ENCODE measurements around the gene FCRL4.

FCRL4 gene

DNA sequence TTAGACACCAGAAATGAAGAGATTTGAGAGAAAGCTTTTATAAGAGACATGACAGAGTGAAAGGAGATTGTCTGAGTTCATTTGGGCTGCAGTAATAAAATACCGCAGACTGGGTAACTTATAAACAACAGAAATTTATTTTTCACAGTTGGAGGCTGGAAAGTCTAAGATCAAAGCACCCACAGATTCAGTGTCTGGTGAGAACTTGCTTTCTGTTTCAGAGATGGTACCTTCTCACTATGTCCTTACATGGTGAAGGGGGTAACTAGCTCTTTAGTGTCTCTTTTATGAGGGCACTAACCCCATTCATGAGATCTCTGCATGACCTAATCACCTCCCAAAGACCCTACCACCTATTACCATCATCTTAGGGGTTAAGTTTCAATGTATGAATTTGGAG is 30.9 kb upstream of the FCRL4 start:
- H2BK5ac ChIP-seq (ENCODE audit: low read depth, low read length, poor library complexity, severe bottlenecking): no peak overlapping the region
- H2BK120ac ChIP-seq (ENCODE audit: low read depth, low read length): no peak overlapping the region
- H3K4me3 ChIP-seq (ENCODE audit: insufficient read depth in 1 of 2, low read depth in 1 of 2, low read length in 2 of 2): no peak overlapping the region
- H3K27ac ChIP-seq (ENCODE audit: low read length, poor library complexity, severe bottlenecking): no peak overlapping the region
- no peak overlapping the region for H3K4me2 ChIP-seq (ENCODE audit: low read length, poor library complexity, severe bottlenecking)
- no peak overlapping the region for H3K4ac ChIP-seq (ENCODE audit: low read depth in 1 of 2, low read length in 2 of 2)
- no peak overlapping the region for H3K23ac ChIP-seq (ENCODE audit: low read length in 2 of 2)
- WGBS: no CpG with 5 or more reads among the region's 1 CpG
- no peak overlapping the region for H2AFZ ChIP-seq (ENCODE audit: low read depth, low read length)
- H2BK12ac ChIP-seq (ENCODE audit: low read length in 2 of 2): no peak overlapping the region
- no peak for DNase-seq
- no peaks in the 10 kb centered on the region for H3K79me1 ChIP-seq (replicated peaks; ENCODE audit: low read length, poor library complexity, severe bottlenecking)
- no peaks in the 10 kb centered on the region for H3K4me1 ChIP-seq (ENCODE audit: control insufficient read depth, insufficient read depth, low read depth, low read length)
- no peak overlapping the region for H2BK15ac ChIP-seq (ENCODE audit: low read depth, poor library complexity, severe bottlenecking)
- H3K9me3 ChIP-seq (ENCODE audit: control insufficient read depth, low read length): no peaks in the 10 kb centered on the region
- no peak overlapping the region for H3K9ac ChIP-seq (ENCODE audit: low read length)
- H3K18ac ChIP-seq (ENCODE audit: low read depth in 1 of 2, low read length in 2 of 2): no peak overlapping the region
- H3K36me3 ChIP-seq (ENCODE audit: control insufficient read depth in 1 of 2, insufficient read depth in 2 of 2, low read depth in 1 of 2, low read length in 2 of 2): no peaks in the 10 kb centered on the region
- H4K8ac ChIP-seq (ENCODE audit: low read length): no peak overlapping the region
- H4K91ac ChIP-seq (ENCODE audit: low read length): no peak overlapping the region
- peaks cover 0 to 2% of the 10 kb centered on the region in 2 experiments for H3K27me3 ChIP-seq (ENCODE audit: control insufficient read depth in 1 of 2, insufficient read depth in 1 of 2, low read length in 2 of 2)
- H3K14ac ChIP-seq (ENCODE audit: low read length in 2 of 2): no peak overlapping the region
- no peak overlapping the region for H2AK5ac ChIP-seq (ENCODE audit: low read length, severe bottlenecking)

DNA sequence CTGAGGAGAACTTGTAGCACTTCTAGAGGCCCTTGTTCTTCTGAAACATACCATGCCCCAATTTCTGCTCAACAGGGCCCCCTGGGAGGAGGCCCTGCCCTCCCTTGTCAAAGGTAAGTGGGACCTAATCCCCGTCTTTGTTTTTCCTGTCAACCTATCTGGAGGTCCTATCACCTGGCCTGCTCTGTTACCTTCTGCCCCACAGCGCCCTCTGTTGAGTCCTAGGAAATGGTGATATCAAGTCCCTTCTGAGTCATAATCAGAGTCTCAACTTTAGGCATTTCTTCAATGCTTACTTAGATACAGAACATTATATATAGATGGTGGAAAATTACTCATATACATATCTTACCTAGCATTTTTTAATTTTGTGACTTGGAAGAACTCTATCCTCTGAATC is 28.2 kb upstream of the FCRL4 start:
- Histone ChIP-seq H2AFZ (ENCODE audit: low read depth, low read length) (no peak overlapping the region), H4K8ac (ENCODE audit: low read length) (no peak overlapping the region), H3K18ac (ENCODE audit: low read depth in 1 of 2, low read length in 2 of 2) (no peak overlapping the region), H3K9ac (ENCODE audit: low read length) (no peak overlapping the region), H4K91ac (ENCODE audit: low read length) (no peak overlapping the region), H3K4me2 (ENCODE audit: low read length, poor library complexity, severe bottlenecking) (no peak overlapping the region), H3K27ac (ENCODE audit: low read length, poor library complexity, severe bottlenecking) (no peak overlapping the region), H3K4ac (ENCODE audit: low read depth in 1 of 2, low read length in 2 of 2) (no peak overlapping the region), H2AK5ac (ENCODE audit: low read length, severe bottlenecking) (no peak overlapping the region), H2BK5ac (ENCODE audit: low read depth, low read length, poor library complexity, severe bottlenecking) (no peak overlapping the region), H3K9me3 (ENCODE audit: control insufficient read depth, low read length) (no peaks in the 10 kb centered on the region), H2BK12ac (ENCODE audit: low read length in 2 of 2) (no peak overlapping the region), H3K14ac (ENCODE audit: low read length in 2 of 2) (no peak overlapping the region), H3K27me3 (ENCODE audit: control insufficient read depth in 1 of 2, insufficient read depth in 1 of 2, low read length in 2 of 2) (peaks cover 0 to 2% of the 10 kb centered on the region in 2 experiments), H3K4me3 (ENCODE audit: insufficient read depth in 1 of 2, low read depth in 1 of 2, low read length in 2 of 2) (no peak overlapping the region), H2BK120ac (ENCODE audit: low read depth, low read length) (no peak overlapping the region), H3K23ac (ENCODE audit: low read length in 2 of 2) (no peak overlapping the region), H3K36me3 (ENCODE audit: control insufficient read depth in 1 of 2, insufficient read depth in 2 of 2, low read depth in 1 of 2, low read length in 2 of 2) (no peaks in the 10 kb centered on the region), H3K4me1 (ENCODE audit: control insufficient read depth, insufficient read depth, low read depth, low read length) (no peaks in the 10 kb centered on the region), H2BK15ac (ENCODE audit: low read depth, poor library complexity, severe bottlenecking) (no peak overlapping the region), H3K79me1 (replicated peaks; ENCODE audit: low read length, poor library complexity, severe bottlenecking) (no peaks in the 10 kb centered on the region)
- DNase-seq: no peak
- 17% methylated on average over 1 of the region's 2 CpGs for WGBS

DNA sequence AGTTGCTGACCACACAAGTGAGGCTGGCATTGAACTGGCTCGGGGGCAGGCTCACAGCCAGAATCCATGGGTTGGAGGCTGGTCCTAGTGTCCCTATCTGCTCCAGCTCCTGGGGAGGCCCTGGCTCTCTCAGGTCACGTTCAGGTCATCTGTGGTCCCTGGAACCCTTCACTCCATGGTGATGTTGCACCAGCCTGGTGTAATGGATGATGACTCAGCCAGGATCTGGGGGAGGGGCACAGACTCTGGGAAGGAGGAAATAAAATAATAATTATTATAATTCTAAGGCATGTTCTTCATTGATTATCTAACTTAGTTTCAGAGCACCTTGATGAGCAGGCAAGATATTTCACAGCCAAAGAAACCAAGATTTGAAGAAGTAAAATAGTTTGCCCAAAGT is 26.6 kb upstream of the FCRL4 start:
- H2BK5ac ChIP-seq (ENCODE audit: low read depth, low read length, poor library complexity, severe bottlenecking): no peak overlapping the region
- DNase-seq: no peak
- H3K23ac ChIP-seq (ENCODE audit: low read length in 2 of 2): no peak overlapping the region
- H3K27ac ChIP-seq (ENCODE audit: low read length, poor library complexity, severe bottlenecking): no peak overlapping the region
- H2BK12ac ChIP-seq (ENCODE audit: low read length in 2 of 2): no peak overlapping the region
- H3K4ac ChIP-seq (ENCODE audit: low read depth in 1 of 2, low read length in 2 of 2): no peak overlapping the region
- H3K9ac ChIP-seq (ENCODE audit: low read length): no peak overlapping the region
- no peak overlapping the region for H3K4me3 ChIP-seq (ENCODE audit: insufficient read depth in 1 of 2, low read depth in 1 of 2, low read length in 2 of 2)
- H4K91ac ChIP-seq (ENCODE audit: low read length): no peak overlapping the region
- no peak overlapping the region for H2BK15ac ChIP-seq (ENCODE audit: low read depth, poor library complexity, severe bottlenecking)
- H2AK5ac ChIP-seq (ENCODE audit: low read length, severe bottlenecking): no peak overlapping the region
- no peak overlapping the region for H3K14ac ChIP-seq (ENCODE audit: low read length in 2 of 2)
- no peaks in the 10 kb centered on the region for H3K36me3 ChIP-seq (ENCODE audit: control insufficient read depth in 1 of 2, insufficient read depth in 2 of 2, low read depth in 1 of 2, low read length in 2 of 2)
- H4K8ac ChIP-seq (ENCODE audit: low read length): no peak overlapping the region
- no peak overlapping the region for H3K18ac ChIP-seq (ENCODE audit: low read depth in 1 of 2, low read length in 2 of 2)
- WGBS: 40% methylated on average over 2 of the region's 2 CpGs
- no peak overlapping the region for H3K4me2 ChIP-seq (ENCODE audit: low read length, poor library complexity, severe bottlenecking)
- H3K9me3 ChIP-seq (ENCODE audit: control insufficient read depth, low read length): no peaks in the 10 kb centered on the region
- no peaks in the 10 kb centered on the region for H3K79me1 ChIP-seq (replicated peaks; ENCODE audit: low read length, poor library complexity, severe bottlenecking)
- no peaks in the 10 kb centered on the region for H3K27me3 ChIP-seq (ENCODE audit: control insufficient read depth in 1 of 2, insufficient read depth in 1 of 2, low read length in 2 of 2)
- no peak overlapping the region for H2BK120ac ChIP-seq (ENCODE audit: low read depth, low read length)
- H2AFZ ChIP-seq (ENCODE audit: low read depth, low read length): no peak overlapping the region
- H3K4me1 ChIP-seq (ENCODE audit: control insufficient read depth, insufficient read depth, low read depth, low read length): no peaks in the 10 kb centered on the region

DNA sequence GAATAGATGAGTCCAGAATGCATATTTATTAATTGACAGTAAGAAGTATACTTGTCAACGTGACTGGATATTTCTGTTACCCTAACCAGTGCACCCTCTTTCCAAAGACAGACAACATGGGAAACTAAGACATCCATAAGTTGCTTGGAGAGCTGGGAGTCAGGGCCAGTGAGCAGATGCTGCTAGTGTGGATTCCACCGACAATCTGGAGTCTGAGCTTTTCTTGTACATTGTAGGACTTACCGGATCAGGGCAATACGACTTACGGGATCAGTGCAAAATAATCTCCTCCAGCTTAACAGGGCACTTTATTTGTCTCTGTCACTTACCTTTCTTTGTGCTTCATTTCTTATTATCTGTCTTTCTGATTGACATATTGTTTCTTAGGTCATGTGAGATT is 24.6 kb upstream of the FCRL4 start:
- Histone ChIP-seq H2BK12ac (ENCODE audit: low read length in 2 of 2) (no peak overlapping the region), H3K36me3 (ENCODE audit: control insufficient read depth in 1 of 2, insufficient read depth in 2 of 2, low read depth in 1 of 2, low read length in 2 of 2) (no peaks in the 10 kb centered on the region), H3K9ac (ENCODE audit: low read length) (no peak overlapping the region), H3K4me3 (ENCODE audit: insufficient read depth in 1 of 2, low read depth in 1 of 2, low read length in 2 of 2) (no peak overlapping the region), H2BK15ac (ENCODE audit: low read depth, poor library complexity, severe bottlenecking) (no peak overlapping the region), H3K18ac (ENCODE audit: low read depth in 1 of 2, low read length in 2 of 2) (no peak overlapping the region), H3K4me1 (ENCODE audit: control insufficient read depth, insufficient read depth, low read depth, low read length) (no peaks in the 10 kb centered on the region), H3K9me3 (ENCODE audit: control insufficient read depth, low read length) (no peaks in the 10 kb centered on the region), H2BK5ac (ENCODE audit: low read depth, low read length, poor library complexity, severe bottlenecking) (no peak overlapping the region), H4K91ac (ENCODE audit: low read length) (no peak overlapping the region), H2BK120ac (ENCODE audit: low read depth, low read length) (no peak overlapping the region), H2AFZ (ENCODE audit: low read depth, low read length) (no peak overlapping the region), H3K4me2 (ENCODE audit: low read length, poor library complexity, severe bottlenecking) (no peak overlapping the region), H3K14ac (ENCODE audit: low read length in 2 of 2) (no peak overlapping the region), H3K4ac (ENCODE audit: low read depth in 1 of 2, low read length in 2 of 2) (no peak overlapping the region), H3K23ac (ENCODE audit: low read length in 2 of 2) (no peak overlapping the region), H3K79me1 (replicated peaks; ENCODE audit: low read length, poor library complexity, severe bottlenecking) (no peaks in the 10 kb centered on the region), H3K27me3 (ENCODE audit: control insufficient read depth in 1 of 2, insufficient read depth in 1 of 2, low read length in 2 of 2) (no peaks in the 10 kb centered on the region), H3K27ac (ENCODE audit: low read length, poor library complexity, severe bottlenecking) (no peak overlapping the region), H2AK5ac (ENCODE audit: low read length, severe bottlenecking) (no peak overlapping the region), H4K8ac (ENCODE audit: low read length) (no peak overlapping the region)
- DNase-seq: no peak
- WGBS: 90% methylated on average over 3 of the region's 5 CpGs
